Stimulated activated CD4-positive, alpha-beta T cell treated with anti-CD3 and anti-CD28 coated beads, Interleukin-4, amount 100 ng/mL, for 4 hours (primary cell): ENCODE results near the gene KLK11.
"Not testable (repeated sequence)": the region's sequence is repeated elsewhere in the genome, so short reads cannot be mapped to it uniquely, and the experiment has no call there.

Experiments used
- DNase-seq, 2 experiments: peaks; one replicate each; pipeline ENCODE4 v3.0.0-alpha.2; 2020

Gene KLK11

DNA sequence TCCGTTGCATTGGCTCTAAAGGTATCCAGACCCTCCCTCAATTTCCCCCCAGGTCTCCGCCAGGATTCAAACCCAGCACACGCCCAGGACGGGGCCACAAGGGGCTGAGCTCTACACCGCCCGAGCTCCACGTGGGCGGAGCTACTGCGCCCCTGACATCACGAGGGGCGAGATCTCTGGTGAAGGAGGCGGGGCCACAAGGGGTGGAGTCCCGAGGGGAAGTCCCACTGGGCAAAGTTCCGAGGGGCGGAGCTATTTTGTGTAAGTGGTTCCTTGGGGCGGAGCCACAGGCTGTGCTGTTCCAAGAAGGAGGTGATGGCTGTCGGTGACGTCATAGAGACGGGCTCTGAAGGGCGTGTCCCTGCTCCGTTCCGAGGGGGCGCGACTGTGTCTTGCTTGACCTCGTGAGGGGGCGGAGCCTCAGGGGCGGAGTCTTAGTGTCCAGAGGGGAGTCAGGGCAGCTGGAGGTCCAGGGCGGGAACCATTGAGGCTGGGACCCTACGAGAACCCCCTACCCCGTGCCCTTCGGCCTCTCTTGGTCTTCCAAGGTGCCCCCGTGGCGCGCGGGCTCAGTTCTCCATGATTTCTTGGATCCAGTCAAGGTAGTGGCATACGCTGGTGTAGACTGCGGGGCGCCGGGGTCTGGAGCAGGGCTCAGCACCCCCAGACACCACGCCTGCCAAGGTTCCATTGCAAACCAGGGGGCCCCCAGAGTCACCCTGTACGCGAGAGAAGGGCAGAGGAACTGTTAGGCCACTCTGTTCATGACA is 23.7 kb downstream of the KLK11 start:
- DNase-seq: no peak

- DNase-seq: no peak
Observed at GRCh38 chr19:51002089-51002532, 24.3 kb downstream of the KLK11 start.

GRCh38 chr19:51001515-51001914 is 24.9 kb downstream of the KLK11 start, which contains the start of gene KLK8:
Gene KLK8, minus strand, starts transcription at chr19:51001604. Its CDS starts 437 bp downstream, at chr19:51001167.
- no peak for DNase-seq

DNA sequence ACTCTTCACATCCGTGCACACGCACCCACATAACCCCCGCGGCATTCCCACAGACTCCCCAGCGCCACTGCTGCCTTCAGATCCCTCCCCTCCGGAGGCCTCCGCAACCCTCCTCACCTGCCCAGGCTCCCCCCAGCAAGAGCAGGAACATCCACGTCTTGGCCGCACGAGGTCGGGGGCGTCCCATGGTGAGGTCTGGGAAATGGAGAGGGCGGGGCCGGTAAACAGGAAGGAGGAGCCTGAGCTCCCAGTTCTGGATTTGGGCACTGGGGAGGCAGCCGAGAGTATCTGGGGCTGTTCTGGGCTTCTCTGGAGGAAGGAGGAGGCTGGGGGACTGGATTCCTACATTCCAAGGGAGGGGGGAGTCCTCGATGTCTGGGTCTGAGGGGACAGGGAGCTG is 25.4 kb downstream of the KLK11 start:
- no peak for DNase-seq

- no peak for DNase-seq
Observed at GRCh38 chr19:51000426-51000825, 26.0 kb downstream of the KLK11 start.

DNA sequence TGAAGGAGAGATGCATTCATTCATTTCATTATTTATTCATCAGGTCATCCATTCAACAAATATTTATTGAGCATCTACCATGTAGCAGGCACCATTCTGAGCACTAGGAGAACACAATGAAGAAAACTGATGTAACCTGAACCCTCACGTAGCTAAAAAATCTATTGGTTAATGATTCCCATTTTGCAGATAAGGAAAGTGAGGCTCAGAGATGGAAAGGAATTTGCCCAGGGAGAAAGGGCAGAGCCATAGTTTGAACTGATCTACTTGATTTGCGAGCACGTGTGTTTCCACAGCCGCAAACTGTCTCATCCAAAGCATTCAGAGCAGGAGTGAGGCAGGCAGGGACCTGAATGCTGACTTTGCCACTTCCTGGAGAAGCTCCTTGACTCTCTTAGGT is 27.7 kb downstream of the KLK11 start:
- DNase-seq: no peak

GRCh38 chr19:50998061-50998460 is 28.4 kb downstream of the KLK11 start:
- DNase-seq: no peak

DNA sequence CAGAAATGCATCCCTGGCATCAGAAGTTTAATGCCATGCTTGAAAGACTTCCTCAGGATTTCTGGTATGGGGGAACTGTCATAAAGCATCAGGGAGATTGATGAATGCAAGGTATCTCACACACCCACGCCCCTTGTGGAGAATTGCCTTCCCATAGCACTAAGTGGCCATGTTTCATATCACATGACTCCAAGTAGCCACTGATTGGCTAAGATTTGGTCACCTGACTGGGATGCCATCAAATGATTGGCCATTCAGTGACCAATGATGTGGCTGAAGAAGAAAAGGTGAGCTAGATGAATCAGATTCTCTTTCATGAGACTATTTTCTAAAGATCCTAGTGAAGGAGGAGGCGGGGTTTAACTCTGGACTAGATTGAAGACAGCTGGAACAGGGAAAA is 32.3 kb downstream of the KLK11 start:
- DNase-seq: no peak

- DNase-seq: no peak
Observed at GRCh38 chr19:50992666-50993035, 33.8 kb downstream of the KLK11 start.

- not testable (repeated sequence) for DNase-seq
Observed at GRCh38 chr19:50984416-50984815, 42.0 kb downstream of the KLK11 start.

DNA sequence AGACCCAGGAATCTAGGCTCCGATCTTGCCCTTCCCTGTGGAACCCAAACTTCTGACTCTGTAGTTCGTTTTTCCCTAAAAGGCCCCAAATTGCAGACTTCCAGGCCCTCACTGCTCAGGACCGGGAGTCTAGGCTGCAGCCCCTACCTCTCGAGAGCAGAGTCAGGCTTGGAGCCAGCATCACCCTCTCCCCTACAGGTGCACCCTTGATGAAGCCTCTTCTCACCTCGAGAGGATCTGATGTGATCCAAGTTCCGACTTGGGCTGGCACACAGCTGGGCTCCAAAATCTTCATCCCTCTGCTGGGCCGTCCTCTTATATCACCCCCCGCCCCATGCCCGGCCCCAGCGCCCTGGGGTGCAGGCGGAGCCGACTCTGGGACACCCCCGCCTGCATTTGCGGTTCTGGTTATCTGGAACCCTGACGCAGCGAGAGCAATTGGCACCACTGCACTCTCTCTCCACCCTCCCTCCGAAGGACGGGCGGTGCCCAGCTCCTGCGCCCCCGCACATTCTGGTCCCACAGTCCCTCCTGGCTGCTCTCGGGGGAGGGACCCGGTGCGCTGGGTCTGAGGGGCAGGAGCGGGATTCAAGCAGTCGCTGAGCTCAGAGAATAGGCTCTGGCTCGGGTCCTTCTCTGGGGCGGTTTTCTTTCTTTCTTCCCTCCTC is 42.7 kb downstream of the KLK11 start, which contains the start of gene KLK7:
Gene KLK7 (minus strand): TSS at position 293 of the 668 bp plus-strand sequence. CDS start 1,518 bp downstream, outside the sequence.
- no peak for DNase-seq

- no peak for DNase-seq
Observed at GRCh38 chr19:50982186-50982585, 44.2 kb downstream of the KLK11 start.

DNA sequence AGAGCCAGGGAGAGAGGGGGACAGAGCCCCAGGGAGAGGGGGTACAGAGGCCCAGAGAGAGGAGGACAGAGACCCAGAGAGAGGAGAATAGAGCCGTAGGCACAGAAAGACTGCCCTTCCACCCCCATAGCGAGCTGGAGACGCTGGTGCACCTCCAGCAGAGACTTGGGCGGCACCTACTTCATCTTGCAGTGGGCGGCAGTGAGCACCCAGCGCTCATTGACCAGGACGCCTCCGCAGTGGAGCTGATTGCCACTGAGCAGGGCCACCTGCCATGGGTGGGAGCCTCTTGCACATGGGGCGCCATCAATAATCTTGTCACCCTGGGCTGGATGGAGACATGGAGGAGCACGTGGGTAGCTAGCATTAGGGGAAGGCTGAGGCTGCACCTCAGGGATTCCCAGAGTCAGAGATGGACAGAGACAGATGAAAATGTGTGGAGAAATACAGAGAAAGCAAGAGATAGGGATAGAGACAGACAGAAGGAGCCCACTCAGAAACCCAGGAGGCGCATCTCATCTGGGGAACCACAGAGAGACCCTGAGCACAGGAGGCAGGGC is 44.7 kb downstream of the KLK11 start:
- DNase-seq: no peak

- no peak for DNase-seq
Observed at GRCh38 chr19:50980208-50980607, 46.2 kb downstream of the KLK11 start.

- DNase-seq: no peak
Observed at GRCh38 chr19:50979758-50980157, 46.7 kb downstream of the KLK11 start.

- no peak for DNase-seq
Observed at GRCh38 chr19:50978772-50979390, 47.5 kb downstream of the KLK11 start.

GRCh38 chr19:50977626-50978025 is 48.8 kb downstream of the KLK11 start:
- DNase-seq: no peak

- no peak for DNase-seq
Observed at GRCh38 chr19:50975766-50976165, 50.6 kb downstream of the KLK11 start.

DNA sequence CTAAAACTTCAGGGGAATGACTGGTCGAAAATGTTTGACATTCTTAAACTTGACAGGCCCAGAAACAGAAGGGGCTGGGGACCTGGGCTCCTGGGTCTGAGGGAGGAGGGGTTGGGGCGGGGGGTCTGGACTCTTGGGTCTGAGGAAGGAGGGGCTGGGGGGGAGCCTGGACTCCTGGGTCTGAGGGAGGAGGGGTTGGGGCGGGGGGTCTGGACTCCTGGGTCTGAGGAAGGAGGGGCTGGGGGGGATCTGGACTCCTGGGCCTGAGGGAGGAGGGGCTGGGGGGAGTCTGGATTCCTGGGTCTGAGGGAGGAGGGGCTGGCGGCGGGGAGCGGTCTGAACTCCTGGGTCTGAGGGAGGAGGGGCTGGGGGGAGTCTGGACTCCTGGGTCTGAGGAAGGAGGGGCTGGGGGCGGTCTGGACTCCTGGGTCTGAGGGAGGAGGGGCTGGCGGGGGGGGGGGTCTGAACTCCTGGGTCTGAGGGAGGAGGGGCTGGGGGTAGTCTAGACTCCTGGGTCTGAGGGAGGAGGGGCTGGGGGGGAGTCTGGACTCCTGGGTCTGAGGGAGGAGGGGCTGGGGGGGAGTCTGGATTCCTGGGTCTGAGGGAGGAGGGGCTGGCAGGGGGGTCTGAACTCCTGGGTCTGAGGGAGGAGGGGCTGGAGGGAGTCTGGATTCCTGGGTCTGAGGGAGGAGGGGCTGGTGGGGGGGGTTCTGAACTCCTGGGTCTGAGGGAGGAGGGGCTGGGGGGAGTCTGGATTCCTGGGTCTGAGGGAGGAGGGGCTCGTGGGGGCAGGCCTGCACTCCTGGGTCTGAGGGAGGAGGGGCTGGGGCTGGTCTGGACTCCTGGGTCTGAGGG is 51.5 kb downstream of the KLK11 start:
- no peak for DNase-seq

DNA sequence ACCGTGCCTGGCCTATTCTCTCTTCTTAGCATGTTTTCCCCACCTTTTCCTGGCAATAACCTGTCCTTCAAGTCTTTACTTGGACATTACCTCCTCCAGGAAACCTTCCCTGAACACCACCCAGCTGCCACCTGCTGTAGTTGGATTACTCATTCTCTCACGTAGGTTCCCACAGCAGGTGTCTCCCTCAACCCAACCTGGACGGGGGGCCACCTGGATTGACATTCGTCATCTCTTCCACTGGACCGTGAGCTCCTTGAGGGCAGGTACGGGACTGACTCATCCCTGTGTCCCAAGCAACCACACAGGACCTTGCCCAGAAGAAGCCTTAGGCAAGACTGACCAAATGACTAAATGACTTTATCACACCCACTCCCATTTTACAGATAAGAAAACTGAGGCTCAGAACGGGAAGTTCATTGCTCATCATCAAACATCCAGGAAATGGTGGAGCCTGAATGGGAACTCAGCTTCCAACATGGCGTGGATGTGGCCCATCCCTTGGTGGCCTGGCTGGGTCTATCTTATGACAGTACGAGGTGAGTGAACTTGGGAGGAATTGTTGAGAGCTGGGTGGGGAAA is 53.5 kb downstream of the KLK11 start:
- DNase-seq: no peak
